Measurements from ENCODE around the gene PSG6. TPM values are rescaled to one million over a fixed set of nuclear protein-coding genes. Genes with fewer than 3 reads are reported as not detected.
"Not testable (repeated sequence)": the region's sequence is repeated elsewhere in the genome, so short reads cannot be mapped to it uniquely, and the experiment has no call there.

The PSG6 gene
- total RNA-seq, 1 experiment from 2014 or later, result not detected

DNA sequence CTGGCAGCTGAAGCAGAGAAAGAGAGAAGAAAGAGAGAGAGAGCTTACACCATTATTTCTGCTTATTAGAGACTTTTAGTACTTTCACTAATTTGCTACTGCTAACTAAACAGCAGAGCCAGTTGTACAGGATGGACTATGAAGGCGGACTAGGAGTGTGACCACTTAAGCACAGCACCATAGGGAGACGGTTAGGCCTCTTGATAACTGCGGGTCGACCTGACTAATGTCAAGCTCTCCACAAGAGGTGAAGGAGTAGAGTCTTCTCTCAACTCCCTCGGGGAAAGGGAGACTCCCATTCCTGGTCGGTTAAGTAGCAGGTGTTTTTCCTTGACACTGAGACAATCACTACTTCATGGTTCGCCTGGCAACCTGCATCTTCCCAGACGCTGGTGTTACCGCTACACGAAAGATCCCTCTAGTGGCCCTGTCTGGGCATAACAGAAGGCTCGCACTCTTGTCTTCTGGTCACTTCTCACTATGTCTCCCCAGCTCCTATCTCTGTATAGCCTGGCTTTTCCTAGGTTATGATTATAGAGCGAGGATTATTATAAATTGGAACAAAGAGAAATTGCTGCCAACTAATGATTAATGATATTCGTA, 24.6 kb upstream of the PSG6 start:
- POLR2A ChIA-PET (ENCODE audit: low non-redundant PET), result no interaction called here
- TF ChIP-seq EZH2 (IDR thresholded peaks at IDR 0.05; ENCODE audit: borderline replicate concordance, low read depth, low read length, poor library complexity, severe bottlenecking), result no peak
- TF ChIP-seq, protein P1, sequence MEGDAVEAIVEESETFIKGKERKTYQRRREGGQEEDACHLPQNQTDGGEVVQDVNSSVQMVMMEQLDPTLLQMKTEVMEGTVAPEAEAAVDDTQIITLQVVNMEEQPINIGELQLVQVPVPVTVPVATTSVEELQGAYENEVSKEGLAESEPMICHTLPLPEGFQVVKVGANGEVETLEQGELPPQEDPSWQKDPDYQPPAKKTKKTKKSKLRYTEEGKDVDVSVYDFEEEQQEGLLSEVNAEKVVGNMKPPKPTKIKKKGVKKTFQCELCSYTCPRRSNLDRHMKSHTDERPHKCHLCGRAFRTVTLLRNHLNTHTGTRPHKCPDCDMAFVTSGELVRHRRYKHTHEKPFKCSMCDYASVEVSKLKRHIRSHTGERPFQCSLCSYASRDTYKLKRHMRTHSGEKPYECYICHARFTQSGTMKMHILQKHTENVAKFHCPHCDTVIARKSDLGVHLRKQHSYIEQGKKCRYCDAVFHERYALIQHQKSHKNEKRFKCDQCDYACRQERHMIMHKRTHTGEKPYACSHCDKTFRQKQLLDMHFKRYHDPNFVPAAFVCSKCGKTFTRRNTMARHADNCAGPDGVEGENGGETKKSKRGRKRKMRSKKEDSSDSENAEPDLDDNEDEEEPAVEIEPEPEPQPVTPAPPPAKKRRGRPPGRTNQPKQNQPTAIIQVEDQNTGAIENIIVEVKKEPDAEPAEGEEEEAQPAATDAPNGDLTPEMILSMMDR (conservative IDR thresholded peaks at IDR 0.05; ENCODE audit: low read depth, low read length), result peak; percentile 52

DNA sequence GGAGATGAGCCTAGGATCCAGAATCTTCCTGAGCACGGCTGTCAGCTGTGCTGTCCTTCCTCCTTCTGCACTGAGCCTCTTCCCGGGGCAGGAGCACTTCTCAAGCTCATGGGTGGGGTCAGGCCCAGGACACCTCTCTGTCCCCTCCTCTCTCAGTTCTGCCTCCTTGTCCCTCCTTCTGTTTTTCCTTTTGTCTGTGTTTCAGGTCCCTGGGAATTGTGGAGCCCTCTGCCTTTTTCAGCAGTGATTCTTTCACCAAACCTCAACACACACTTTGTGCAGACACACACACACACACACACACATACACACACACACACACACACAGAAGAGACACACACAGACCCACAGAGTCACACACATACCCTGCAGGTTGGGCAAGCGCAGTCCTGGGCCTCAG, 19.4 kb upstream of the PSG6 start, which contains the start of gene PSG7:
Gene PSG7, minus strand, starts transcription at position 101 of the 400 bp plus-strand sequence. CDS start 131 bp downstream, outside the sequence.
- H3K27ac ChIP-seq (ENCODE audit: low read depth, low read length, poor library complexity, severe bottlenecking); BruUV-seq (replicated peaks); H3K9me3 ChIP-seq (ENCODE audit: low read depth, low read length, poor library complexity, severe bottlenecking); H3K27me3 ChIP-seq (replicated peaks; ENCODE audit: insufficient read depth, low read depth, low read length, poor library complexity); H3K36me3 ChIP-seq (ENCODE audit: insufficient read depth, low read length, poor library complexity, severe bottlenecking); DNase-seq (ENCODE audit: low spot score); intact Hi-C loops (cut with micrococcal nuclease; ENCODE audit: unreplicated experiment); CTCF ChIA-PET; H3K4me1 ChIP-seq (ENCODE audit: insufficient read depth, low read length, poor library complexity, severe bottlenecking); H3K4me3 ChIP-seq (ENCODE audit: low read depth, low read length, poor library complexity, severe bottlenecking); POLR2A ChIA-PET (ENCODE audit: low non-redundant PET): not testable (repeated sequence)

More for the DNA sequence above, 24.6 kb upstream of the PSG6 start:
- BruUV-seq (replicated peaks), result no TSS peak
- Histone ChIP-seq H3K4me3 (ENCODE audit: low read depth, low read length, poor library complexity, severe bottlenecking) (no peak overlapping the region), H3K9me3 (ENCODE audit: low read depth, low read length, poor library complexity, severe bottlenecking) (no peaks in the 10 kb centered on the region), H3K27me3 (replicated peaks; ENCODE audit: insufficient read depth, low read depth, low read length, poor library complexity) (no peaks in the 10 kb centered on the region), H3K4me1 (ENCODE audit: insufficient read depth, low read length, poor library complexity, severe bottlenecking) (no peaks in the 10 kb centered on the region), H3K36me3 (ENCODE audit: insufficient read depth, low read length, poor library complexity, severe bottlenecking) (no peaks in the 10 kb centered on the region), H3K27ac (ENCODE audit: low read depth, low read length, poor library complexity, severe bottlenecking) (no peak overlapping the region)
- peak; percentile 17 for DNase-seq (ENCODE audit: low spot score)
- intact Hi-C loops (cut with micrococcal nuclease; ENCODE audit: unreplicated experiment), result no loop called here
- CTCF ChIA-PET, result interaction anchor here (0.5 kb wide), 1 partner anchor 272 kb away, joined by 5 read pairs; no protein-coding TSS in a partner anchor

DNA sequence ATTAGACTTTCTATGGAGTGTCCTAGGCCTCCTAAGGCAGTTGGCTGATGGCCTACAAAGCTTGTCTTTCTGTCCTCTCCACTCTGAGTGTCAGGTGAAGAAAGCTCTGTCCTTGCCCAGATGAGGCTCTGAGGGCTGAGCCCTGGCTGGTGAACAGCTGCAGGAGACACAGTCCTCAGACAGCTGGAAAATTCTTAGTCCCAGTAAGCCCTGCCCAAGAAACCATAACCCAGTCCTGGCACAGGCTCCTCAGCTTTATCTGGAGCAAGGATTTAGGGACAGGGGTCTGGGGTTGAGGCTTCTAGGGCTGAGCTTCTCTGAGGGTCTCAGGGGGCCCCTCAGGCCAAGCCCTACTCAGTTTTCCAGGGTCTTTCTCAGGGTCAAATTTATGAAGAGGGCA, 17.0 kb upstream of the PSG6 start:
- H3K4me3 ChIP-seq (ENCODE audit: low read depth, low read length, poor library complexity, severe bottlenecking); H3K27me3 ChIP-seq (replicated peaks; ENCODE audit: insufficient read depth, low read depth, low read length, poor library complexity); POLR2A ChIA-PET (ENCODE audit: low non-redundant PET); DNase-seq (ENCODE audit: low spot score); H3K4me1 ChIP-seq (ENCODE audit: insufficient read depth, low read length, poor library complexity, severe bottlenecking); H3K9me3 ChIP-seq (ENCODE audit: low read depth, low read length, poor library complexity, severe bottlenecking); intact Hi-C loops (cut with micrococcal nuclease; ENCODE audit: unreplicated experiment); H3K36me3 ChIP-seq (ENCODE audit: insufficient read depth, low read length, poor library complexity, severe bottlenecking); CTCF ChIA-PET; BruUV-seq (replicated peaks); H3K27ac ChIP-seq (ENCODE audit: low read depth, low read length, poor library complexity, severe bottlenecking): not testable (repeated sequence)

DNA sequence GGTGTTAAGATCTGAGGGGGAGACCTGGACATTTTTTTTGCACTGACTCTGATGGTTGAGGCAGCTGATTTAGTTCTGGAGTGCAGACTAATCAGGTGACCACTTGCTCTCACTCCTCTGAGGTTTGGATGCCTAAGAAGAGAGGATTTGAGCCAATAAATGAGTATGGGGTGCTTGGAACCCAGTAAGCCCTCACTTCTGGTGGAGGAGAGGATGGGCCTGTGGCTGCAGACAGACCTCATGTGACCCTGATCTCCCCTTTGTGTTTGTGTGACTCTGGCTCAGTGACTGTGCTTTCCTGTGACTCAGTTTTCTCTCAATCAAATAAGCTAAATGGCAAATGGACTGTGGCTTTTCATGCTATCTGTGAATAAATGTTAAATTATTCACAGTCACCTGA, 16.5 kb upstream of the PSG6 start:
- DNase-seq (ENCODE audit: low spot score); H3K4me3 ChIP-seq (ENCODE audit: low read depth, low read length, poor library complexity, severe bottlenecking); H3K9me3 ChIP-seq (ENCODE audit: low read depth, low read length, poor library complexity, severe bottlenecking); intact Hi-C loops (cut with micrococcal nuclease; ENCODE audit: unreplicated experiment); H3K27me3 ChIP-seq (replicated peaks; ENCODE audit: insufficient read depth, low read depth, low read length, poor library complexity); CTCF ChIA-PET; H3K27ac ChIP-seq (ENCODE audit: low read depth, low read length, poor library complexity, severe bottlenecking); H3K36me3 ChIP-seq (ENCODE audit: insufficient read depth, low read length, poor library complexity, severe bottlenecking); POLR2A ChIA-PET (ENCODE audit: low non-redundant PET); BruUV-seq (replicated peaks); H3K4me1 ChIP-seq (ENCODE audit: insufficient read depth, low read length, poor library complexity, severe bottlenecking): not testable (repeated sequence)

DNA sequence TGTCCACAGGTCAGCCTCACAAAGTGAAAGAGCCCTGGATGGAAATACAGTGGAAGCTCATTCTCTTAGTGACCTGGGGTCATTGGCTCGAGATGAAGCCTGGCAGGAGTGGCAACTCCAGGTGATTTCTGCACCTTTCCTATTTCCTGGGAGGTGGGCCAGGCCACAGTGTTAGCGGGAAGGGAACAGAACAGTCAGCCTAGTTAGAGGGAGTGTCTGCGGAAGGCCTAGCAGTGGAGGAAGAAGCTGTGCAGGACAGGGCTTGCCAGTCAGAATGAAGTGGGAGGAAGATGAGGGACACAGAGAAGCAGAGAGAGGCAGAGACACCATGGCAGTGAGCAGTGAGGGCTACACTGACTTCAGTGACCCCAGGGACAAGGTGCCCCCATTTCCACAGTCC, 15.7 kb upstream of the PSG6 start:
- BruUV-seq (replicated peaks); H3K27ac ChIP-seq (ENCODE audit: low read depth, low read length, poor library complexity, severe bottlenecking); H3K4me3 ChIP-seq (ENCODE audit: low read depth, low read length, poor library complexity, severe bottlenecking); CTCF ChIA-PET; H3K27me3 ChIP-seq (replicated peaks; ENCODE audit: insufficient read depth, low read depth, low read length, poor library complexity); H3K4me1 ChIP-seq (ENCODE audit: insufficient read depth, low read length, poor library complexity, severe bottlenecking); H3K36me3 ChIP-seq (ENCODE audit: insufficient read depth, low read length, poor library complexity, severe bottlenecking); POLR2A ChIA-PET (ENCODE audit: low non-redundant PET); H3K9me3 ChIP-seq (ENCODE audit: low read depth, low read length, poor library complexity, severe bottlenecking); DNase-seq (ENCODE audit: low spot score); intact Hi-C loops (cut with micrococcal nuclease; ENCODE audit: unreplicated experiment): not testable (repeated sequence)

DNA sequence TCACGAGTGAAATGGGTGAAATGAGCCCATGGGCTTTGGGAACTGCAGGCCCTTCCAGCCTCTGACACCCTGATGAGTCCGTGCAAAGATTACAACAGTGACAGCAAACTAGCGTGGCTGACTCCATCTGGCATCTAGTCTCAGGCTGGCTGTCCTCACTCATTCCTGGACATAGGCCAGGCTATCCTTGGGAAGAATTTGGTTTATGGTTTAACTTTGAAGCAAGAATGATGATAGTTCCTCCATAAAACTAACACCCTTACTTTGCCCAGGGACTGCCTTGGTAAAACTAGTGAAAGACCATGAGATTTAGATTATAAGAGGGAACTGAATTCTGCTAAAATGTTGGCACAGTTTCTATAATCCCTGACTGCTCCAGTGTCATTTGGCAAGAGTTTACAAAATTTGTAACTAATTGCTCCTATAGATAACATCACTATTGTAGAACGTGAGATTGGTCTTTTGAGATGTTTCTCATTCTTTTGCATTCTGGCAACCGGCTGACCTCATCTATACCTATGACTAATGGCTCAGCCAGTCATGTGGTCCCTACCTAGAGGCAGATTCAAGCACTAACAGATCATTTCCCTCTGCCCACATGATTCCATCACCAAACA, 14.9 kb upstream of the PSG6 start:
- BruUV-seq (replicated peaks); H3K4me3 ChIP-seq (ENCODE audit: low read depth, low read length, poor library complexity, severe bottlenecking); H3K27ac ChIP-seq (ENCODE audit: low read depth, low read length, poor library complexity, severe bottlenecking); H3K4me1 ChIP-seq (ENCODE audit: insufficient read depth, low read length, poor library complexity, severe bottlenecking); intact Hi-C loops (cut with micrococcal nuclease; ENCODE audit: unreplicated experiment); CTCF ChIA-PET; H3K36me3 ChIP-seq (ENCODE audit: insufficient read depth, low read length, poor library complexity, severe bottlenecking); POLR2A ChIA-PET (ENCODE audit: low non-redundant PET); H3K27me3 ChIP-seq (replicated peaks; ENCODE audit: insufficient read depth, low read depth, low read length, poor library complexity); H3K9me3 ChIP-seq (ENCODE audit: low read depth, low read length, poor library complexity, severe bottlenecking): not testable (repeated sequence)
- DNase-seq (ENCODE audit: low spot score), result peak; percentile 1

Data from A673 (cell line).